Neuron (in vitro differentiated cells): ENCODE results near the gene UBAC2.

ENCODE experiments used
- H2AFZ ChIP-seq: one replicate; pipeline ENCODE4 v1.6.1; 2013; ENCODE audit warnings: low read depth, mild to moderate bottlenecking, inconsistent platforms, low read length, moderate library complexity
- H3K27me3 ChIP-seq: one replicate; pipeline ENCODE4 v1.6.1; 2013; ENCODE audit warnings: low read length; ENCODE audit not compliant: insufficient read depth
- H3K36me3 ChIP-seq: one replicate; pipeline ENCODE4 v1.6.1; 2013; ENCODE audit warnings: low read length; ENCODE audit not compliant: insufficient read depth
- H3K4me1 ChIP-seq: one replicate; pipeline ENCODE4 v1.6.1; 2013; ENCODE audit warnings: low read length; ENCODE audit not compliant: insufficient read depth
- H3K4me3 ChIP-seq: 2 replicates; pipeline ENCODE4 v1.5.1; 2013; ENCODE audit warnings: mild to moderate bottlenecking, low read length, moderate library complexity
- H3K9me3 ChIP-seq: one replicate; pipeline ENCODE4 v1.6.1; 2013; ENCODE audit warnings: low read length

Gene UBAC2

GRCh38 chr13:99294958-99295357 lies 94.3 kb downstream of the UBAC2 start:
- Histone ChIP-seq H3K27me3 (no peaks in the 10 kb centered on the region), H3K4me1 (no peaks in the 10 kb centered on the region), H3K9me3 (no peaks in the 10 kb centered on the region), H3K4me3 (no peak overlapping the region), H3K36me3 (no peaks in the 10 kb centered on the region), H2AFZ (no peak overlapping the region)

- H2AFZ ChIP-seq: no peak overlapping the region
- no peak overlapping the region for H3K4me3 ChIP-seq
- H3K9me3 ChIP-seq: no peaks in the 10 kb centered on the region
- no peaks in the 10 kb centered on the region for H3K4me1 ChIP-seq
- H3K27me3 ChIP-seq: no peaks in the 10 kb centered on the region
- no peaks in the 10 kb centered on the region for H3K36me3 ChIP-seq
Observed at GRCh38 chr13:99295488-99296252, 95.0 kb downstream of the UBAC2 start.

- H3K9me3 ChIP-seq: no peaks in the 10 kb centered on the region
- H3K36me3 ChIP-seq: no peaks in the 10 kb centered on the region
- no peaks in the 10 kb centered on the region for H3K4me1 ChIP-seq
- H2AFZ ChIP-seq: no peak overlapping the region
- H3K4me3 ChIP-seq: no peak overlapping the region
- H3K27me3 ChIP-seq: no peaks in the 10 kb centered on the region
Observed at GRCh38 chr13:99296398-99296797, 95.7 kb downstream of the UBAC2 start.

- no peaks in the 10 kb centered on the region for H3K27me3 ChIP-seq
- H3K9me3 ChIP-seq: no peaks in the 10 kb centered on the region
- no peak overlapping the region for H3K4me3 ChIP-seq
- no peak overlapping the region for H2AFZ ChIP-seq
- H3K4me1 ChIP-seq: no peaks in the 10 kb centered on the region
- H3K36me3 ChIP-seq: no peaks in the 10 kb centered on the region
Observed at GRCh38 chr13:99297331-99297730, 96.7 kb downstream of the UBAC2 start.

- H3K36me3 ChIP-seq: no peaks in the 10 kb centered on the region
- H3K27me3 ChIP-seq: no peaks in the 10 kb centered on the region
- H3K4me1 ChIP-seq: no peaks in the 10 kb centered on the region
- H3K4me3 ChIP-seq: no peak overlapping the region
- no peak overlapping the region for H2AFZ ChIP-seq
- no peaks in the 10 kb centered on the region for H3K9me3 ChIP-seq
Observed at GRCh38 chr13:99298056-99298455, 97.4 kb downstream of the UBAC2 start.

GRCh38 chr13:99299256-99299919 lies 98.7 kb downstream of the UBAC2 start:
- no peak overlapping the region for H3K4me3 ChIP-seq
- no peaks in the 10 kb centered on the region for H3K9me3 ChIP-seq
- H3K36me3 ChIP-seq: no peaks in the 10 kb centered on the region
- H3K4me1 ChIP-seq: no peaks in the 10 kb centered on the region
- no peak overlapping the region for H2AFZ ChIP-seq
- H3K27me3 ChIP-seq: no peaks in the 10 kb centered on the region

GRCh38 chr13:99299920-99300341 lies 99.3 kb downstream of the UBAC2 start:
- Histone ChIP-seq H3K4me1 (no peaks in the 10 kb centered on the region), H3K9me3 (no peaks in the 10 kb centered on the region), H3K36me3 (no peaks in the 10 kb centered on the region), H3K4me3 (no peak overlapping the region), H3K27me3 (no peaks in the 10 kb centered on the region), H2AFZ (no peak overlapping the region)

- no peaks in the 10 kb centered on the region for H3K4me1 ChIP-seq
- H3K4me3 ChIP-seq: no peak overlapping the region
- no peak overlapping the region for H2AFZ ChIP-seq
- no peaks in the 10 kb centered on the region for H3K36me3 ChIP-seq
- H3K9me3 ChIP-seq: no peaks in the 10 kb centered on the region
- no peaks in the 10 kb centered on the region for H3K27me3 ChIP-seq
Observed at GRCh38 chr13:99301056-99301838, 100.6 kb downstream of the UBAC2 start.

GRCh38 chr13:99301913-99302636 lies 101.4 kb downstream of the UBAC2 start:
- Histone ChIP-seq H3K36me3 (no peaks in the 10 kb centered on the region), H2AFZ (no peak overlapping the region), H3K4me1 (peaks cover 2% of the 10 kb centered on the region), H3K9me3 (no peaks in the 10 kb centered on the region), H3K4me3 (no peak overlapping the region), H3K27me3 (no peaks in the 10 kb centered on the region)

- peaks cover 9% of the 10 kb centered on the region for H3K4me1 ChIP-seq
- H3K4me3 ChIP-seq: no peak overlapping the region
- no peak overlapping the region for H2AFZ ChIP-seq
- H3K9me3 ChIP-seq: no peaks in the 10 kb centered on the region
- H3K27me3 ChIP-seq: no peaks in the 10 kb centered on the region
- no peaks in the 10 kb centered on the region for H3K36me3 ChIP-seq
Observed at GRCh38 chr13:99302637-99303505, 102.2 kb downstream of the UBAC2 start.

- Histone ChIP-seq H3K36me3 (no peaks in the 10 kb centered on the region), H3K4me3 (no peak overlapping the region), H3K4me1 (peaks cover 12% of the 10 kb centered on the region), H3K9me3 (no peaks in the 10 kb centered on the region), H2AFZ (no peak overlapping the region), H3K27me3 (no peaks in the 10 kb centered on the region)
Observed at GRCh38 chr13:99303863-99304521, 103.3 kb downstream of the UBAC2 start.

- no peaks in the 10 kb centered on the region for H3K9me3 ChIP-seq
- peaks cover 12% of the 10 kb centered on the region for H3K4me1 ChIP-seq
- H3K4me3 ChIP-seq: no peak overlapping the region
- H3K27me3 ChIP-seq: no peaks in the 10 kb centered on the region
- no peaks in the 10 kb centered on the region for H3K36me3 ChIP-seq
- H2AFZ ChIP-seq: no peak overlapping the region
Observed at GRCh38 chr13:99304541-99304940, 103.9 kb downstream of the UBAC2 start.
